ENCODE results near the gene PRDM16. TPM values are rescaled to one million over a fixed set of nuclear protein-coding genes. Genes with fewer than 3 reads are reported as not detected.
A peak's percentile ranks its signal among the peaks of the same experiment; 100 is the strongest.

Gene PRDM16
- total and polyA plus RNA-seq, 2 of the 8 experiments (the other 6 are each of a cell fraction or from before 2014, with no cell fraction given), result 0.39 to 0.43 TPM

DNA sequence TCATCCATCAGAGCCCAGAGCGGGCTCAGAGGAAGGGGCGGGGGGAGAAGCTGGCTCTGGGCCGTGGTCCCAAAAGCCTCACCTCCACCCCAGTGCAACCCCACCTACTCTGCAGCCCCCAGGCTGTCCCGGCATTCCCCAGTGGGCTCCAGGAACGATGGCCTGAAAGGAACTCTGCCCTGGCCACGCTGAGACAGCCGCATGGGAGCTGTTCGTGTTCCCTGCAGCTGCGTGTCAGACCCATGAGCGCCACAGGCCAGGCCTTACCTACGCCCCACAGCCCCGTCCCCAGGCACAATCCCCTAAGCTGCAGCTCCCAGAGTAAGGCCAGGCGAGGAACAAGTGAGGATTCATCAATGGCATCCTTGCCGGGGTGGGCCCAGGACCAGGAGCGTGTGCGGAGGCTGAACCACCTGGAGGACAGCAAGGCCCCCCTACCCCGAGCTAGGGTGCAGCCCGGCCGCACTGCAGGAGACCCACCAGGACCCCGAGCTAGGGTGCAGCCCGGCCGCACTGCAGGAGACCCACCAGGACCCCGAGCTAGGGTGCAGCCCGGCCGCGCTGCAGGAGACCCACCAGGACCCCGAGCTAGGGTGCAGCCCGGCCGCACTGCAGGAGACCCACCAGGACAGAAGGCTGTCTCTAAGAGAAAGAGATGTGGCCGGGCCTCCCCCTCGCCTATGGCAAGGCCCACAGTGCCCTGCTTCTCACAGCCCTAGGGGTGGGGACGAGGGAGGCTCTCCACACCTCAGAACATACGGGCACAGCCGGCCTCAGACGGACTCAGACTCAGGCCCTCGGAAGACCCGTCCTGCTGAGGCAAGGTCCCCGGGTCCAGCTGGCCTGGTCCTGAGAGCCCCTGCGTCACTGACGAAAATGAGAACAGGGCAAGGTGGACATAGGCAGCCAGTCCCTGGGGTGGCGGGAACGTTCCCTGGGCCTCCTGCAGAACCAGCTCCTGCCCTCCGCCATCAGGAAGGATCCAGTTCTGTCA lies 359.0 kb downstream of the PRDM16 start:
- H3K27ac ChIP-seq (ENCODE audit: low read depth, low read length), result no peak overlapping the region
- H3K9ac ChIP-seq (replicated peaks in 1 of 4; ENCODE audit: extremely low read depth in 1 of 4, low read depth in 3 of 4, low read length in 3 of 4), result no peak overlapping the region
- no peak overlapping the region for H4K5ac ChIP-seq (ENCODE audit: insufficient read length, low read depth, low read length)
- TF ChIP-seq, protein P1, sequence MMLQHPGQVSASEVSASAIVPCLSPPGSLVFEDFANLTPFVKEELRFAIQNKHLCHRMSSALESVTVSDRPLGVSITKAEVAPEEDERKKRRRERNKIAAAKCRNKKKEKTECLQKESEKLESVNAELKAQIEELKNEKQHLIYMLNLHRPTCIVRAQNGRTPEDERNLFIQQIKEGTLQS (IDR thresholded peaks at IDR 0.05; ENCODE audit: insufficient read depth, low read depth, low read length), result no peak
- H3K9me3 ChIP-seq (ENCODE audit: insufficient read depth in 2 of 2, low read depth in 1 of 2, low read length in 1 of 2), result no peaks in the 10 kb centered on the region; a peak in 1 of 4 replicates
- DNase-seq (ENCODE audit: low read depth in 1 of 2, low spot score in 2 of 2) (no peak), FAIRE-seq (no peak)
- POLR2A ChIA-PET (ENCODE audit: partially characterized antibody), result interaction anchor here (0.8 kb wide), 1 partner anchor 8 kb away, joined by 3 read pairs; no protein-coding TSS in a partner anchor
- no peak overlapping the region for H3K14ac ChIP-seq (ENCODE audit: insufficient read length)
- H3K18ac ChIP-seq (ENCODE audit: extremely low read depth, low read length), result no peak overlapping the region
- H2BK20ac ChIP-seq (ENCODE audit: low read length), result no peak overlapping the region
- no peaks in the 10 kb centered on the region for H3K79me2 ChIP-seq (ENCODE audit: control insufficient read depth in 1 of 2, insufficient read depth in 2 of 2, low read length in 2 of 2)
- H3K36me3 ChIP-seq (ENCODE audit: control insufficient read depth in 2 of 4, insufficient read depth in 4 of 4, low read length in 3 of 4), result no peaks in the 10 kb centered on the region
- H2BK5ac ChIP-seq (ENCODE audit: low read depth, low read length), result no peak overlapping the region
- H4K91ac ChIP-seq (replicated peaks; ENCODE audit: insufficient read length, low read length), result no peak overlapping the region
- CTCF ChIA-PET (ENCODE audit: partially characterized antibody), result interaction anchor here (0.7 to 1.5 kb wide), 14 partner anchors 9 to 1145 kb away, joined by 3 to 8 read pairs (median 3); no protein-coding TSS in a partner anchor
- H3K23me2 ChIP-seq (ENCODE audit: low read depth, low read length), result no peaks in the 10 kb centered on the region
- H2BK120ac ChIP-seq (replicated peaks; ENCODE audit: low read depth, low read length), result no peak overlapping the region
- no peak overlapping the region for H2AK5ac ChIP-seq (ENCODE audit: low read depth, low read length)
- no peak overlapping the region for H3K56ac ChIP-seq (replicated peaks; ENCODE audit: insufficient read length, low read depth, low read length)
- H3K4ac ChIP-seq (replicated peaks; ENCODE audit: insufficient read length, low read depth, low read length), result no peak overlapping the region
- no peak overlapping the region for H3K4me3 ChIP-seq (ENCODE audit: extremely low read depth in 1 of 4, insufficient read depth in 2 of 4, low read depth in 3 of 4, low read length in 4 of 4)
- H2AFZ ChIP-seq (ENCODE audit: low read length), result no peak overlapping the region
- WGBS, 2 experiments (ENCODE audit: extremely low coverage in 1 of 2, insufficient coverage in 1 of 2, insufficient read length in 1 of 2, insufficient replicate concordance in 2 of 2, low coverage in 1 of 2, low lambda C conversion rate in 2 of 2, missing lambda C conversion rate in 1 of 2), result 90% methylated on average over 36 of the region's 43 CpGs; no CpG with 5 or more reads in 1 of the 2 experiments
- no peak overlapping the region for H2BK12ac ChIP-seq (ENCODE audit: low read depth, low read length)
- no peak overlapping the region for H3K4me2 ChIP-seq (ENCODE audit: insufficient read depth in 1 of 2, low read depth in 2 of 2, low read length in 2 of 2)
- H3K79me1 ChIP-seq (ENCODE audit: low read depth, low read length), result no peaks in the 10 kb centered on the region
- peak overlapping the region; percentile 63; the same call in 1 of the 2 replicates for H4K8ac ChIP-seq (ENCODE audit: extremely low read depth, insufficient read depth, low read length)
- H4K20me1 ChIP-seq (replicated peaks in 1 of 2; ENCODE audit: control insufficient read depth in 1 of 2, insufficient read depth in 2 of 2, low read length in 2 of 2), result peaks cover 0 to 11% of the 10 kb centered on the region in 2 experiments
- H3K4me1 ChIP-seq (replicated peaks in 1 of 4; ENCODE audit: control insufficient read depth in 3 of 4, insufficient read depth in 4 of 4, low read length in 3 of 4), result peaks cover 0 to 7% (median 1%) of the 10 kb centered on the region in 4 experiments; a peak in 3 of 7 replicates
- H2BK15ac ChIP-seq (ENCODE audit: low read length), result no peak overlapping the region
- H3K23ac ChIP-seq (ENCODE audit: insufficient read length), result no peak overlapping the region
- H3K27me3 ChIP-seq (replicated peaks in 1 of 4; ENCODE audit: control insufficient read depth in 3 of 4, extremely low read depth in 1 of 4, insufficient read depth in 3 of 4, low read length in 3 of 4), result no peaks in the 10 kb centered on the region

Data from H1 (cell line).